ENCODE measurements around the gene ATP5MC3. TPM values are rescaled to one million over a fixed set of nuclear protein-coding genes. Genes with fewer than 3 reads are reported as not detected.

The ATP5MC3 gene
- total RNA-seq, 4 donors from 2014 or later: 202 to 358 (median 221) TPM

- in situ Hi-C loops (cut with MboI; ENCODE audit: low sequenced_read_pairs in 4 of 4): loop anchor here in 1 of 4 donors (10.0 kb wide), 1 partner anchor 67 kb away; no protein-coding TSS in a partner anchor
- intact Hi-C loops (cut with DNase I; ENCODE audit: low total_unique reads): loop anchor here (1.0 kb wide), 1 partner anchor 14 kb away; the partner anchor contains the start of gene ATF2
These were observed 383 bp upstream of the ATP5MC3 start for GRCh38 chr2:175181877-175182308.

GRCh38 chr2:175180701-175181103 is 808 bp downstream of the ATP5MC3 start:
- Histone ChIP-seq H3K4me1 (peaks cover 36 to 50% of the 10 kb centered on the region in 2 donors), H3K27me3 (no peaks in the 10 kb centered on the region), H3K36me3 (peaks cover 0 to 32% of the 10 kb centered on the region in 2 donors), H3K9me3 (no peaks in the 10 kb centered on the region), H3K27ac (peak overlapping the region; percentile 85 to 95 (median 90)), H3K4me3 (peak overlapping the region; percentile 64 to 97 (median 90))
- in situ Hi-C loops (cut with MboI; ENCODE audit: low sequenced_read_pairs in 4 of 4) (loop anchor here in 1 of 4 donors (10.0 kb wide), 1 partner anchor 66 kb away; no protein-coding TSS in a partner anchor), intact Hi-C loops (cut with DNase I; ENCODE audit: low total_unique reads) (loop anchor here (1.0 kb wide), 1 partner anchor 12 kb away; the partner anchor contains the start of gene ATF2)
- DNase-seq (peak; percentile 6 to 44), ATAC-seq (peak; percentile 70 to 73)
- TF ChIP-seq CTCF (IDR thresholded peaks at IDR 0.05 in 4 of 5, conservative IDR thresholded peaks at IDR 0.05 in 1 of 5) (no peak), POLR2A (IDR thresholded peaks at IDR 0.05) (no peak)

More at GRCh38 chr2:175181877-175182308, 383 bp upstream of the ATP5MC3 start:
- Histone ChIP-seq H3K36me3 (peaks cover 0 to 26% of the 10 kb centered on the region in 2 donors), H3K4me3 (peak overlapping the region; percentile 64 to 97 (median 90)), H3K27ac (peak overlapping the region; percentile 85 to 95 (median 90)), H3K27me3 (no peaks in the 10 kb centered on the region), H3K4me1 (peaks cover 36 to 41% of the 10 kb centered on the region in 2 donors), H3K9me3 (no peaks in the 10 kb centered on the region)
- ATAC-seq (no peak), DNase-seq (no peak)
- TF ChIP-seq CTCF (IDR thresholded peaks at IDR 0.05 in 4 of 5, conservative IDR thresholded peaks at IDR 0.05 in 1 of 5): peak in 1 of 5 experiments; percentile 4
- no peak for TF ChIP-seq POLR2A (IDR thresholded peaks at IDR 0.05)

- TF ChIP-seq CTCF (IDR thresholded peaks at IDR 0.05 in 4 of 5, conservative IDR thresholded peaks at IDR 0.05 in 1 of 5) (no peak), POLR2A (IDR thresholded peaks at IDR 0.05) (no peak)
- no peak overlapping the region for H3K4me3 ChIP-seq
- intact Hi-C loops (cut with DNase I; ENCODE audit: low total_unique reads) (no loop called here), in situ Hi-C loops (cut with MboI; ENCODE audit: low sequenced_read_pairs in 4 of 4) (no loop called here)
- H3K36me3 ChIP-seq: peaks cover 0 to 38% of the 10 kb centered on the region in 2 donors
- H3K27ac ChIP-seq: peak overlapping the region in 3 of 4 donors; percentile 62 to 95 (median 80)
- H3K27me3 ChIP-seq: no peaks in the 10 kb centered on the region
- DNase-seq (no peak), ATAC-seq (no peak)
- H3K9me3 ChIP-seq: no peaks in the 10 kb centered on the region
- H3K4me1 ChIP-seq: peaks cover 36 to 63% of the 10 kb centered on the region in 2 donors
These were observed 4.9 kb downstream of the ATP5MC3 start for GRCh38 chr2:175176624-175177023.

- in situ Hi-C loops (cut with MboI; ENCODE audit: low sequenced_read_pairs in 4 of 4): no loop called here
- Histone ChIP-seq H3K27me3 (no peaks in the 10 kb centered on the region), H3K9me3 (no peaks in the 10 kb centered on the region), H3K4me3 (no peak overlapping the region), H3K27ac (peak overlapping the region in 1 of 4 donors; percentile 32), H3K4me1 (peaks cover 35 to 63% of the 10 kb centered on the region in 2 donors), H3K36me3 (peaks cover 0 to 38% of the 10 kb centered on the region in 2 donors)
- intact Hi-C loops (cut with DNase I; ENCODE audit: low total_unique reads): no loop called here
- DNase-seq (no peak), ATAC-seq (no peak)
- TF ChIP-seq CTCF (IDR thresholded peaks at IDR 0.05 in 4 of 5, conservative IDR thresholded peaks at IDR 0.05 in 1 of 5): no peak
- TF ChIP-seq POLR2A (IDR thresholded peaks at IDR 0.05): no peak
These were observed 5.6 kb downstream of the ATP5MC3 start for GRCh38 chr2:175175896-175176295.
